HG03097 (cell line): Measurements from ENCODE around the gene TEX54.

Experiments used
- ATAC-seq: cut with Tn5 transposase; IDR thresholded peaks from one replicate; pipeline ENCODE4 v1.9.1; 2021; ENCODE audit not compliant: unreplicated experiment, low FRiP score

TEX54 gene

GRCh38 chr11:62789576-62789975, 43.1 kb downstream of the TEX54 start:
- no peak for ATAC-seq

- no peak for ATAC-seq
Observed at GRCh38 chr11:62788991-62789390, 43.6 kb downstream of the TEX54 start.

- ATAC-seq = peak; percentile 56
Observed at GRCh38 chr11:62787005-62787759, 45.5 kb downstream of the TEX54 start, which contains the start of gene TMEM179B. Gene TMEM179B (plus strand): TSS chr11:62787402. CDS start chr11:62787432, 30 bp downstream.

GRCh38 chr11:62786318-62787004, 46.2 kb downstream of the TEX54 start:
- ATAC-seq = peak; percentile 55

- no peak for ATAC-seq
Observed at GRCh38 chr11:62782753-62783152, 49.9 kb downstream of the TEX54 start.
